ENCODE results near the gene ISLR2.

ISLR2 gene

DNA sequence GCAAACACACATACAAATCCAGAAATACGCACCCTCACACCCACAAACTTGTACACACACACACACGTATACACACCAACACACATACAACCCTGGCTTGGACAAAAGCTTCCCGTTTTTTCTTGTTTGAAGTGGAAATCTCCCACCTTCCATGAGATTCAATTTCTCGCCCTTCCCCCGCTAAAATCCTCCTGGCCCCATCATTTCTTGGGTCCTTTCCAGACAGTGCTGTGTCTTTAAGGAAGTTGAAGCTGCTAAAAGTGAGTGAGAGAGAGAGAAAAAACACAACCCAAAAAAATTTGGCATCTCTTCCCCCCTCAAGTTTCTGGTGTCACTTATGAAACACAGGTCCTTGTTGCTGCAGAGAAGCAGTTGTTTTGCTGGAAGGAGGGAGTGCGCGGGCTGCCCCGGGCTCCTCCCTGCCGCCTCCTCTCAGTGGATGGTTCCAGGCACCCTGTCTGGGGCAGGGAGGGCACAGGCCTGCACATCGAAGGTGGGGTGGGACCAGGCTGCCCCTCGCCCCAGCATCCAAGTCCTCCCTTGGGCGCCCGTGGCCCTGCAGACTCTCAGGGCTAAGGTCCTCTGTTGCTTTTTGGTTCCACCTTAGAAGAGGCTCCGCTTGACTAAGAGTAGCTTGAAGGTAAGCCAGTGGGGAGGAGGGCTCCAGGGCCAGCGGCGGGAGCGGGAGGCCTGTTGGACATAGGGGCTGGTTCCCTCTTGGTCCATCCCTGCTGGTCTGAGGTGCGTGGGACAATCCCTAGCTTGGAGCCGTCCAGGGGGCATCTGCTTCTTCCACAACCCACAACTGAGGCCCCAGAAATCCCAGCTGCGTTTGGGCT, 43.2 kb downstream of the ISLR2 start, which contains the start of gene ISLR:
Gene ISLR, plus strand, starts transcription at position 331 of the 839 bp plus-strand sequence. CDS start 1,149 bp downstream, outside the sequence.
- WGBS: 68% methylated on average over 20 of the region's 20 CpGs
- Histone ChIP-seq H3K9ac (ENCODE audit: low read depth, low read length) (no peak within 1 kb of the TSS), H3K4me1 (ENCODE audit: insufficient read depth, low read length) (peaks cover 11% of the 10 kb centered on the region), H3K27ac (ENCODE audit: low read depth, low read length) (no peak within 1 kb of the TSS), H3K36me3 (ENCODE audit: insufficient read depth, low read length) (no peaks in the 10 kb centered on the region), H3K9me3 (ENCODE audit: insufficient read depth, low read depth, low read length) (no peaks in the 10 kb centered on the region), H3K27me3 (ENCODE audit: insufficient read depth, low read length) (no peaks in the 10 kb centered on the region), H3K4me3 (ENCODE audit: low read length) (no peak within 1 kb of the TSS)

GRCh38 chr15:74174219-74174957, 44.0 kb downstream of the ISLR2 start:
- Histone ChIP-seq H3K4me3 (ENCODE audit: low read length) (no peak overlapping the region), H3K27me3 (ENCODE audit: insufficient read depth, low read length) (no peaks in the 10 kb centered on the region), H3K27ac (ENCODE audit: low read depth, low read length) (no peak overlapping the region), H3K36me3 (ENCODE audit: insufficient read depth, low read length) (no peaks in the 10 kb centered on the region), H3K4me1 (ENCODE audit: insufficient read depth, low read length) (peaks cover 11% of the 10 kb centered on the region), H3K9ac (ENCODE audit: low read depth, low read length) (no peak overlapping the region), H3K9me3 (ENCODE audit: insufficient read depth, low read depth, low read length) (no peaks in the 10 kb centered on the region)
- 76% methylated on average over 20 of the region's 20 CpGs for WGBS

GRCh38 chr15:74174958-74175253, 44.5 kb downstream of the ISLR2 start:
- Histone ChIP-seq H3K4me1 (ENCODE audit: insufficient read depth, low read length) (peaks cover 11% of the 10 kb centered on the region), H3K27me3 (ENCODE audit: insufficient read depth, low read length) (no peaks in the 10 kb centered on the region), H3K36me3 (ENCODE audit: insufficient read depth, low read length) (no peaks in the 10 kb centered on the region; the same call in 1 of the 2 replicates), H3K27ac (ENCODE audit: low read depth, low read length) (no peak overlapping the region), H3K9ac (ENCODE audit: low read depth, low read length) (no peak overlapping the region), H3K4me3 (ENCODE audit: low read length) (no peak overlapping the region), H3K9me3 (ENCODE audit: insufficient read depth, low read depth, low read length) (no peaks in the 10 kb centered on the region)
- 94% methylated on average over 14 of the region's 14 CpGs for WGBS

- Histone ChIP-seq H3K4me3 (ENCODE audit: low read length) (no peak overlapping the region), H3K4me1 (ENCODE audit: insufficient read depth, low read length) (peaks cover 11% of the 10 kb centered on the region), H3K9me3 (ENCODE audit: insufficient read depth, low read depth, low read length) (no peaks in the 10 kb centered on the region), H3K9ac (ENCODE audit: low read depth, low read length) (no peak overlapping the region), H3K36me3 (ENCODE audit: insufficient read depth, low read length) (peaks cover 4% of the 10 kb centered on the region; the same call in 1 of the 2 replicates), H3K27ac (ENCODE audit: low read depth, low read length) (no peak overlapping the region), H3K27me3 (ENCODE audit: insufficient read depth, low read length) (no peaks in the 10 kb centered on the region)
- WGBS: 93% methylated on average over 45 of the region's 45 CpGs
These were observed 45.1 kb downstream of the ISLR2 start for GRCh38 chr15:74175271-74176191.

DNA sequence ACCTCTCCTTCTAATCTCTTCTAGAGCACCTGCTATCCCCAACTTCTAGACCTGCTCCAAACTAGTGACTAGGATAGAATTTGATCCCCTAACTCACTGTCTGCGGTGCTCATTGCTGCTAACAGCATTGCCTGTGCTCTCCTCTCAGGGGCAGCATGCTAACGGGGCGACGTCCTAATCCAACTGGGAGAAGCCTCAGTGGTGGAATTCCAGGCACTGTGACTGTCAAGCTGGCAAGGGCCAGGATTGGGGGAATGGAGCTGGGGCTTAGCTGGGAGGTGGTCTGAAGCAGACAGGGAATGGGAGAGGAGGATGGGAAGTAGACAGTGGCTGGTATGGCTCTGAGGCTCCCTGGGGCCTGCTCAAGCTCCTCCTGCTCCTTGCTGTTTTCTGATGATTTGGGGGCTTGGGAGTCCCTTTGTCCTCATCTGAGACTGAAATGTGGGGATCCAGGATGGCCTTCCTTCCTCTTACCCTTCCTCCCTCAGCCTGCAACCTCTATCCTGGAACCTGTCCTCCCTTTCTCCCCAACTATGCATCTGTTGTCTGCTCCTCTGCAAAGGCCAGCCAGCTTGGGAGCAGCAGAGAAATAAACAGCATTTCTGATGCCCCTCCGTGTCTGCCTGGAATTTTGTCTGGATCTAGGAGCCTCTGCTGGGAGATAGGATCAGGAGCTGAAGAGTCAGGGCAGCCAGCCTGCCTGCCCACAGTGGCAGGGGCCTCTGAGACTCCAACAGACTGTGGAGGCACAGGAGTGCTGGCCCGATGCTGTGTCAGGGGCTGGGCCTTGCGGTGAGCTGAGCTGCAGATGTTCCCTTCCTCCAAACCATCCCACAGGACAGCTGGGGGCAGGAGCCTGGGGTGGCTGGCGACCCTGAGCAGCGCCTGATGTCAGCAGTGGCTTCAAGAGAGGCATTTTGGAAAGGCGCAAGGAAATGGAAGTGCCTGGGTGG, 46.2 kb downstream of the ISLR2 start:
- Histone ChIP-seq H3K27me3 (ENCODE audit: insufficient read depth, low read length) (no peaks in the 10 kb centered on the region), H3K9ac (ENCODE audit: low read depth, low read length) (no peak overlapping the region), H3K27ac (ENCODE audit: low read depth, low read length) (no peak overlapping the region), H3K36me3 (ENCODE audit: insufficient read depth, low read length) (peaks cover 4% of the 10 kb centered on the region; the same call in 1 of the 2 replicates), H3K4me3 (ENCODE audit: low read length) (no peak overlapping the region), H3K4me1 (ENCODE audit: insufficient read depth, low read length) (peaks cover 11% of the 10 kb centered on the region), H3K9me3 (ENCODE audit: insufficient read depth, low read depth, low read length) (no peaks in the 10 kb centered on the region)
- 67% methylated on average over 10 of the region's 10 CpGs for WGBS

DNA sequence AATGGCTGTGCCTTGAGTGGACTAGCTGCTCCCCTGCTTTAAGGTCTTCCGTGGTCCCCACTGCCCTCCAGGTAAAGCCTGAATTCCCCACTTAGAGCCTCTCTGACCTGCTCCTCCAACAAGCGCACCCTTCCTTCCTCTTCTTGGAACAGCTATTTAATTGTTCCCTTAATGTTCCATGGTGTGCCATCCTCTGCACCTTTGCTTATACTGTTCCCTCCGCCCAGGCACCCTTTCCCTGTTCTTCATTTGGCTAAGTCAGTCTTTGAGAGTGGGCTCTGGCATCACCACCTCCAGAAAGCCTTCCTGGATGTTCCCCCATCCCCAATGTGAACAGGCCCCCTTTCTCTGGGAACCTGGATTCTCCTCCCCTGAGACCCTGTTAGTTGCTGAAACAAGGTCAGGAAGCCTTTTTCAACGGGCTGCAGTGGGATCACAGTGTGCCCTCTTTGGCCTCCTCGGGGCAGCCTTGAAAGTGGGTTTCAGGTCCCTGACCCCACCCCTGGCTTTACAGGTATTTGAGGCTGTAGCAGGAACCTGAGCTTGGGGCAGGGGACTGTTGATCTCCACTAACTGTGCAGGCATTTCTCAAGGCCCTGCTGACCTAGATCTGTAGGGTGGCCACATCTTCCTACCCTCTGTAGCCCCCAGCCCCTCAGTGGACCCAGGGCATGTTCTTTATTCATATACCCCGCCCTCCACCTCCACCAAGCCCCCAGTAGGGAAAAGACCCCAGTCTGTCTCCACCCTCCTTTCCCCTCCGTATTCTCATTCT, 48.1 kb downstream of the ISLR2 start:
- 87% methylated on average over 7 of the region's 7 CpGs for WGBS

GRCh38 chr15:74179101-74179841, 48.9 kb downstream of the ISLR2 start:
- Histone ChIP-seq H3K4me3 (ENCODE audit: low read length) (no peak overlapping the region), H3K27me3 (ENCODE audit: insufficient read depth, low read length) (no peaks in the 10 kb centered on the region), H3K4me1 (ENCODE audit: insufficient read depth, low read length) (no peaks in the 10 kb centered on the region; the same call in none of the 2 replicates), H3K9me3 (ENCODE audit: insufficient read depth, low read depth, low read length) (no peaks in the 10 kb centered on the region), H3K9ac (ENCODE audit: low read depth, low read length) (no peak overlapping the region), H3K36me3 (ENCODE audit: insufficient read depth, low read length) (peaks cover 4% of the 10 kb centered on the region; the same call in 1 of the 2 replicates), H3K27ac (ENCODE audit: low read depth, low read length) (no peak overlapping the region)
- 85% methylated on average over 13 of the region's 13 CpGs for WGBS

More for the DNA sequence above, 48.1 kb downstream of the ISLR2 start:
- H3K4me3 ChIP-seq (ENCODE audit: low read length): no peak overlapping the region
- H3K9me3 ChIP-seq (ENCODE audit: insufficient read depth, low read depth, low read length): no peaks in the 10 kb centered on the region
- H3K27ac ChIP-seq (ENCODE audit: low read depth, low read length): no peak overlapping the region
- H3K4me1 ChIP-seq (ENCODE audit: insufficient read depth, low read length): peaks cover 5% of the 10 kb centered on the region
- H3K36me3 ChIP-seq (ENCODE audit: insufficient read depth, low read length): peaks cover 4% of the 10 kb centered on the region; the same call in 1 of the 2 replicates
- no peaks in the 10 kb centered on the region for H3K27me3 ChIP-seq (ENCODE audit: insufficient read depth, low read length)
- no peak overlapping the region for H3K9ac ChIP-seq (ENCODE audit: low read depth, low read length)

DNA sequence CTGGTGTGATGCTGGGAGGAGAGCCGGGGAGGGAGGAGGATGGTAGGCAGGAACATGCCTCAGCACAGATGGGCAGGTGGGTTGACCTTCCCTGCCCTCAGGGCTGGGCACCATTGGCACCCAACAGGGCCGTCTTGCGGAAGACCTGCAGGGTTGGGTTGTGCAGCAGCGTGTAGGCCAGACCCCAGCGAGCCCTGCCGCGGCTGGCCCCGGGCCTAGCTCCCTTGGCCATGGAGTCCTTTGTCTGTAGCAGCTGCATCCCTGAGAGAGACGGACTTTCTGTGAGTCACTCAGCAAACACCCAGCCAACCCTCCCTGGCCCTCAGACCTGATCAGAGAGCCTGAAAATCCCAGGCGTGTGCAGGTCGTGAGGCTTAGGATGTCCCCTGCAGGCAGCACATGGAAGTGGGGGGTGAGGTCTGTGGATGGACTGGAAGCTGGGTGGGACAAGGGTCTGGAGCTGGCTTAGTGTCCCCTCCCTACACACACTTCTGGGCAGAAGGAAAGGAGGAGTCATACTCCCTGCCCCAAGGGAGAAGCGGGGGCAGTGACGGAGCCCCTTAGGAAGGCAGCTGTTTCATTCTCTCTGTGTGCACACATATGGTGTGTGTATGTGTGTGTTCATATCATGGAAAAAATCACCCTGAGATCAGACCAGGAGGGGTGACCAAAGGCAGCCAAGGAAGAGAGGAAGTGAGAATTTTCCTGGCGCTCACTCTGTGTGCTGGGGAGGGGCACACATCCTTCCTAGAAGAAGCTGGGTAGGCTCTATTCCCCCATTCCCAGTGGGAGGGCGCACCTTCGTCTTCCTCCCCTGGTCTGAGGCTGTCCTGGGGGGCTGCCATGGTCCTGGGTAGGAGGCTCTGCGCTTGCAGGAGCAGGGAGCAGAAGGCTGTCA, 49.8 kb downstream of the ISLR2 start:
- Histone ChIP-seq H3K27ac (ENCODE audit: low read depth, low read length) (no peak overlapping the region), H3K4me1 (ENCODE audit: insufficient read depth, low read length) (no peaks in the 10 kb centered on the region; the same call in none of the 2 replicates), H3K9me3 (ENCODE audit: insufficient read depth, low read depth, low read length) (no peaks in the 10 kb centered on the region), H3K27me3 (ENCODE audit: insufficient read depth, low read length) (no peaks in the 10 kb centered on the region), H3K9ac (ENCODE audit: low read depth, low read length) (no peak overlapping the region), H3K36me3 (ENCODE audit: insufficient read depth, low read length) (peaks cover 4% of the 10 kb centered on the region; the same call in 1 of the 2 replicates), H3K4me3 (ENCODE audit: low read length) (no peak overlapping the region)
- 90% methylated on average over 17 of the region's 17 CpGs for WGBS

Measured in HUES64 (cell line).